DLD1 (cell line): ENCODE results near the gene MAGI1.

Source experiments
- in situ Hi-C: cut with HindIII; loops from 2 replicates; pipeline ENCODE4 v1.10.0; 2017; ENCODE audit warnings: low sequenced_read_pairs

Gene MAGI1

DNA sequence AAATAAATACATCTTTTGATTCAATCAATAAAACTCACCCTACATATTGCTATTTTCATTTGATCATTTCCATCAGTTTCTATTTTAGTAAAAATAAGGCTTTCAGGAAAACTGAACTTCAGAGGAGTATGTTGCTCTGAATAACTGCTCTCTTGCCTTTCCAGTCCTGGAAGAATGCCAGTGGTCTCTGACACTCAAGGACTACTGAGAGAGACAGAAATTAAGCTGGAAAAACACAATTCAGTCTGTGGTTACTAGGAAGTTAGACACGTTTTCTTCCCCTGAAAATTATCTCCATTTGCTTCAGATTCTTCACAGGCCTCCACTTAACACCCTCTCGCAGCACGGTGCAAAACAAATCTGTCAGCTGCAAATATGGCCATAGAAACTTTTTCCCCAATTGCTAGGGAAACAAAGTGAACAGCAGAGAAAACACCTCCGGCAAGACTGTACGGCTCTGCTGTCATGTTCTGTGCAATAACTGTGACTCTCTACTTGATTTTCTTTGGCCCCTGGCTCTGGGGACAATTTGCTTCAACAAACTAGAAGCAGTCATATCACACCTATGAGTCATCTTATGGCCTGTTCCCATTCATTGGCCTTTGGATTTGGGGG lies 353.0 kb downstream of the MAGI1 start:
- in situ Hi-C loops: no loop called here

DNA sequence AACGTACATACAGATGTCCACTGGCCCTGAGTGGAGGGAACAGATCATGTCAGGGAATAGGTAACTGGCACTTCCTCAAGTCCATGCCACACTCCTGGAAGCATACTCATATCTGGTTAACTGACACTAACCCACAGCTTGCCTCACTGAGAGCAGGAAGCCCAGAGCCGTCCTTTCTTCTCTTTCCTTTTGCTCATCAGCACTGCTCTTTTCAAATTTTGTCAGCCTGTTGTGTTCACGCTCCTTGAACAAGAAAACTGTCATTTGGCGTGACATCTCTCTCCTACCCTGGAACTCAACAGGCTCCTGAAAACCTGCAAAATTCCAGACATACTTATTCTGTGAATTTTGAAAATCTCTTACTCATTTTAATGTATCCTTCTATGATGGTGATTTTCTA lies 360.2 kb downstream of the MAGI1 start:
- in situ Hi-C loops: no loop called here

DNA sequence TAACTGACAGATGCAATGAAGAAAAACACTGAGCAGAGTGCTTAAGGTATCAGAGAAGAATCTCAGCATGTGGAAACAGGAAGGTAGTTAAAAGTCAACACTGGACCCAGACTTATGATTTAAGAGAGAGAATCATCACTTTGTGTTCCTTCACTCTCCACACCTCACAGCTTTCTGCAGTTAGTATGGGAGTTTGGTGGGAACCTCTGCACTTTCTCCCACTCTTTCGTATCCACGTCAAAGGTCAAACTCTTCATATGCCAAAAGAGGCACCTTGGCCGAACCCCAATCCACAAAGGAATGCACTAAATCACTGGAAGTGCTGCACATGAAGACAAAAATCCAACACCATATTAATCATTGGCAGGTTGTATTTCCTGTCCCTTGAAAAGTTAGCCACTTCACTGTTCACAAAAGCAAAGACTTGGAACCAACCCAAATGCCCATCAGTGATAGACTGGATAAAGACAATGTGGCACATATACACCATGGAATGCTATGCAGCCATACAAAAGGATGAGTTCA lies 361.2 kb downstream of the MAGI1 start:
- in situ Hi-C loops: no loop called here

DNA sequence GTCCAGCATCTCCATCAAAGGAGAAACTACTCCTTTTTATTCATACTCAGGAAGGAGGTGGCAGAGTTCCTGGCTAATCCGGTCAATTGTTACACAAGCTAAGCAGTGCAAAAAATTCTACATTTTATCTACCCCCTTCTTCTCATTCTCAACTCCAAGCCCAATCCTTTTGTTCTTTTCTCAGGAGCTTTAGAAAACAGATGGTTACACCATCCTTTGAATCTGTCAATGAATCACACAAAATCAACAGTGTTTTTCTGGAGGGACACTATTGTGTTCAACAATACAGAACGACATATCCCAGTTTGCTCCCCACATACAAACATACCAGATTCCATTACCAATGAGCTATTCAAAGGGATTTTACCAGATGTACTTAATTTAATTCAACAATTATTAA lies 362.1 kb downstream of the MAGI1 start:
- in situ Hi-C loops: no loop called here

DNA sequence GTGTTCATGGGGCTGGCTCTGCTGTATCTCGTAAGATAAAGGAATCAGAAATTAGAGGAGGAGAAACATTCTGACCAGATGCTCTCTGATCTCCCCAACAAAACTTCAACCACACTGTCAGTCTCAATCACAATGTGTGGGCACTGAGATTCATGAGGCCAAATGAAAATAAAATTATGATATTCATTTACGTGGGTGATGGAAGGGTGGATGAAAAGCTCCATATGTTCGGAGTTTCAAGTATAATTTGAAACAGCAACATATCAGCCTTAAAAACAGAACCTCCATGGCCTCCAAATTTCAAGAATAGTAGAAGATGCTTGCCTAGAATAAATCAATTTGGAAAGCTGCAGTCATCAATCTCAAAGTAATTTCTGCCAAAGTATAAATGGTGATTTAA lies 363.7 kb downstream of the MAGI1 start:
- in situ Hi-C loops: no loop called here

DNA sequence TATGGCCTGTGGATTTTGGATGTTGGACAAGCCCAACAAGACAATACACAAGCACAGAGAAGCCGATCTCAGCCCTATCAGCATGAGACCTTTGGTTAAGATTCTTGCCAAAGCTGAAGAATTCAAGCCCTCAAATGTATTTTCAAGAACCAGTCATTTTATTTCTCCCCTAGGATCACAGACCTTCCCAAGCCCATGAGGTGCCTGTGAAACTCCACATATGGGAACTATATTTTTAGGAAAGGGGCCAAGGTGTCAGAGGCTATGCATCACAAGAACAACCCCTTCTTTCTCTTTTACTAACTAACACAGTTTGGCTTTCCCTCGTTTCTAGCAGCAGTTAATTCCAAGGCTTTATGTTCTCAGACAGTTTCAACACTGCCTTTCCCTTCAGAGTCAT lies 364.5 kb downstream of the MAGI1 start:
- in situ Hi-C loops: no loop called here

DNA sequence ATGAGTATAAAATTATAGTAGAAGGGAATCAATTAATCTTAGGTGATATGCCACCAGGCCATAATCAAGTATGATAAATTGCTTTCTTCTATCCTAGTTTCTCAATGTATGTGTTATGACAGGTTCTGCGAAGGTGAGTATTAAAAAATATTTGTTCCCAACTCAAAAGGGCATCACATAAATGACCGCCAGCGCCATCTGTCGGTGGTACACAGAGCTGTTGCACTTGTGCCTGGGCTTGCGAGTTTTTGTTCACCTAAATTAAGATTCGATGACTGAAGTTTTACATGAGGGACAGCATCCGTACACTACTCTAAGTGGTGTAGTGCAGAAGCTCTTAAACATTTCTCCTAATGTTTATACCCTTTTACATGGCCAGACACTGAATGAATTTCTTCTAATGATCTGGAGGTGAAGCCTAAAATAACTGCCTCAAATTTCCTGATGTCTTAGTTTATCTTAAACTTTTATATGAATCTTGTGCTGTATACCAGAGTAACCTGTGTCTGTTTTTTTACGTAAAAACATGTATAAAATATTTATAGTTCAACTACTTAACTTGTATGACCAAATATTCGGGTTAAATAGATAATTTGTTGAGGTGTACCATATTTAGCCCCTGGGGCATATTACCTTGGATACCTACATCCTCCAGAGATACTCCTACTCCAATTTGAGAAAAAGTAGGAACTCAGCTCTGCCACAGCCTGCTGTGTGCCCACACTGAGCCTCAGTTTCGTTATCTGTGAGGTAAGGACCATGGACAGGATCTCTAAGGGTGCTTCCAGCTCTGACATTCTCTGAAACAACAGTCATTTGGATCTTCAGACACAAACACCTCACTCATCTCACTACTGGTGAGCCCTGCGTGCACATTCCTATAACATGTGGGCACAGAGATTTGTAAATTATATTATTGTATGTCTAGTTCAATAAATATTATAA lies 365.6 kb downstream of the MAGI1 start:
- in situ Hi-C loops: no loop called here

DNA sequence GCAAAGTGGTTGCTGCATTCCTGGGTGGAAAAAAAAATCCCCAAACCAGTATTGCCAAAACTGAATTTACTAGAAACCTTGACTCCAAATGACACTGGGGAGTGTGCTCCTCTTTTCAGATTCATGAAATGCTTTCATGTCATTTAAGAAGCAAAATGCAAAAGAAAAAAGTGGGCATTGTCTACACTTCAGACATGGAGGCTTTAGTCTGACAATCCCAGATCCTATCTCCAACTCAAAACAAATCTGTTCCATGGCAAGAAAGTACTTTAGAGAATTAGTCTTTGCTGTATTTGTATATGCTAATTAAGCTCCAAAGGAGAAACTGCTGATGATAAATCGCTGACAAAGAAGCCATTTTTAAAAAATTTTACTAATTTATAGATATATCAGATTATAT lies 366.7 kb downstream of the MAGI1 start:
- in situ Hi-C loops: no loop called here

DNA sequence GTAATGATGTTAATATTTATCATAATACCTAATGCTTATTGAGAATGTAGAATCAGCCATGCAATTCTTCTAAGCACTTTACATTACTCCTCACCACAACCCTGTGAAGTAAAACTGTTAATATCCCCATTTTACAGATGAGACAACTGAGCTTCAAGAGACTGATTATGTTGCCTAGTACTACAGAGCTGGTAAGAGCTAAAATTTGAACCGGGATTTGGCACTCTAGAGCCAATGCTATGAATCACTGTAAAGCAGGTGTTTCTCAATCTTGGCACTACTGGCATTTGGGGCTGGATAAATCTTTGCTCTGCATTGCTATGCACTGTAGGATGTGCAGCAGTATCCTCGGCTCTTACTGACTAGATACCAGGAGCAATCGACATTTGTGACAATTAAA lies 367.7 kb downstream of the MAGI1 start:
- in situ Hi-C loops: no loop called here

DNA sequence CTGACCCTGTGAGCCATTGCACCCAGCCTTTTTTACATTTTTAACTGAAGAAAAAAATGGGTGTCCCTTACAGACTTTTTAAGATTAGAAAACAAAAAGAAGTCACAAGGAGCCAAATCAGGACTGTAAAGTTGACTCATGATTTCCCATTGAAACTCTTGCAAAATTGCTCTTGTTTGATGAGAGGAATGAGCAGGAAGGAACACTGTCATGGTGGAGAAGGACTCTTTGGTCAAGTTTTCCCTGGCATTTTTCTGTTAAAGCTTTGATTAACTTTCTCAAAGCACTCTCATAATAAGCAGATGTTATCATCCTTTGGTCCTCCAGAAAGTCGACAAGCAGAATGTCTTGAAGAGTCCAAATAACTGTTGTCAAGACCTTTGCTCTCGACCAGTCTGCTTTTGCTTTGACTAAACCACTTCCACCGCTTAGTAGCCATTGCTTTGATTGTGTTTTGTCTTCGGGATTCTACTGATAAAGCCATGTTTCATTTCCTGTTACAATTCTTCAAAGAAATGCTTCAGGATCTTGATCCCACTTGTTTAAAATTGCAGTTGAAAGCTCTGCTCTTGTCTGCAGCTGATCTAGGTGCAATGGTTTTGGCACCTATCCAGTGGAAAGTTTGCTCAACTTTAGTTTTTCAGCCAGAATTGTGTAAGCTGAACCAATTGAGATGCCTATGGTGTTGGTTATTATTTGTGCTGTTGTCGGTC lies 369.4 kb downstream of the MAGI1 start:
- in situ Hi-C loops: no loop called here

DNA sequence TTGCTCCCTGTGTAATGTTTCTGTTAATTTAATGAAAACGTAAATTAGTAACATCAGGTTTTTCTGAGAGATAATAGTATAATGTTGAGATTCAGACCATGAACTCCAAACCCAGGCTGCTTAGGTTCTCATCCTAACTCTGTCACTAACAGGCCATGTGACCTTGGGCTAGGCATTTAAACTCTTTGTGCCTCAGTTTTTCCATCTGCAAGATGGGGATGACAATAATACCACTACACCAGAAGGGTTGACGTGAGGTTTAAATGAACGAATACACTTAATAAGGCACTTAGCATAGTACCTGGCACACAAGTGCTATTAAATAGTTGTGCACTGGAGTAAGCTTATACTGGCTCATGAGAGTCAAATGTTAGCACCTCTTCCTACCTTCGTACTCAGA lies 370.8 kb downstream of the MAGI1 start:
- in situ Hi-C loops: no loop called here

DNA sequence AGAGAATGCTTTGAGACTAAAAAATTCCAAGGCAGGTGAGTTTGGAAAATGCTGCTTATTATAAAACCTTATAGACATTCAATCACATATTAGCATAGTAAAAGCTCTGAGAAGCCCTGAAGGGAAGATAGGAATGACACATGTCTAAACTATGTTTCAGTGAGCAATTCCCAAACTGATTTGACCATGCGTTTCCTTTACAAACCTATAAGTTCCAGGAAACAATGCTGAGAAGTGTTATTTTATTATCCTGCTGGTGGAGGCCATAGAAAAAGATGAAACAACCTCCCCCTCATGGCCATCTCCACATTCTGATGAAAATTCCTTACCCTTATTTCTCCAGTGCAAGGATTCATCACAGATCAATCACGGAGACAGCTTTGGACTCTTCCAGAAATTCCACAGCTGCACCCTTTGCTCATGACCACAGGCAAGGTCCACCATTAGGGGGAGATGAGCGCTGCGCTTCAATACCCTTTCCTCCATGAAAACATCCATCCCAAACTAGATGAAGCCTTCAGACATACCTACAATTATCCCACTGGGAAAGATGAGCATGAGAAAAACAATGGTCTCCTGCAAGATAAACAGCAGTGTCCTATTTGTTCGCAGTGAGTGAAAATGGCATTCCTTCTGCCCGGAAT lies 372.1 kb downstream of the MAGI1 start:
- in situ Hi-C loops: no loop called here

DNA sequence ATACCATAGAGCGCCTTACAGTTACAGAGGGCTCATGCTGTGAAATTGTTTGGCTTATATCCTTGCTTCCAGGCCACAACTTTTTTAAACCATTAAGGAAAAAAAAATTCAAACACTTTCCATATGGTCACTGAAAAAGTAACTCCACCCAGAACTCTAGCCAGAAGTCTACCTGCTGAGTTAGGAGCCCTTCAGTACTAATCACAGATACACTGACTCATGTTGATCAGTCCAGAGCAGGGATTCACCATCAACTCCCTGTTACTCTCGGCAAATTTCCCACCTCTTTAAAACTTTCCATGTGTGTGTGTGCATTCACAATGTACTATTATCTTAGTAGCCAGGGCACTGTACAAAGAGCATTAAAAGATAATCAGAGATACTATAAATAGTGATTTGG lies 372.8 kb downstream of the MAGI1 start:
- in situ Hi-C loops: no loop called here

DNA sequence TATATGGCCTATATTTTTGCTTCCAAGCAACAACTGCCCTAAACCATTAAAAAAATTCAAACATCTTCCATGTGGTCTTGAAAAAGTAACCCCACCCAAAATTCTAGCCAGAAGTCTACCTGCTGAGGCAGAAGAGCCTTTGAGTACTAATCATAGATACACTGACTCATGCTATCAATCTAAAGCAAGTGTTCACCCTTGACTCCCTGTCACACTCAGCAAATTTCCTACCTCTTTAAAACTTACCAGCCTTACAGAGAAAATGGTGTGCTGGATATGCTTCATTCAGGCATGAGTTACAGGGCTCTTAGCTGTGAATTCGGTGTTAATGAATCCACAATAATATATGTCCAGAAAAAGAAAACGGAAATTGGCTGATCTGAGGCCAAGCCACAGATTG lies 373.8 kb downstream of the MAGI1 start:
- in situ Hi-C loops: no loop called here

DNA sequence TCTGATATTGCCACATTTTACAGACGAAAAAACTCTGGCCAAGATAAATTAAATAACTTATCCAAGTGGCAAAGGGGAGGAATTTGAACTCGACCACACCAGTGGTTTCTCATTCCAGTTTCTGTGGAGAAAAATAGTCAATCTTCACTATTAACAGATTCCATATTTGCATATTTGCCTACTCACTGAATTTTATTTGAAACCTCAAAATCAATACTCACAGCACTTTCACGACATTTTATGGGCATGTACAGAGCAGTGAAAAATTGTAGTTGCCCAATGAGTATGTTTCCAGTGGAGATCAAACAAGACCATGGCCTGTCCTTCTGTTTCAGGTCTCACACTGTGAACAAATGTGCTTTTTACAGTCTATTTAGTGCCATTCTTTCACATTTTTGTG lies 374.3 kb downstream of the MAGI1 start:
- in situ Hi-C loops: no loop called here

DNA sequence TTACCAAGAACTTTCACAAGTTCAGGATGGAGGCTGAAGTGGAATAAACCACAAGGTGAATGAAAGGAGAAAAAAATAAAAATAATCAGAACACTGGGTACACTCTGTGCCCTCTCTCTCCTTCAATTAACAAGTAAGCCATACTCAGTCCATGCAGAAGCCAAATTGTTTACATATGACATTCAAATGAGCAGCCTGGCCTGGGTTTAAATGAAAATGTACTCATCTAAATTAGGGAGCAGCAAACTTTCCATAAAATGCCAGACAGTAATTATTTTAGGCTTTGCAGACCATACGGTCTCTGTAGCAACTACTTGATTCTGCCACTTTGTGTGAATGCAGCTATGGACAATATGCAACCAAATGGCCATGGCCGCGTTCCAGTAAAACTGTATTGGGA lies 376.6 kb downstream of the MAGI1 start:
- in situ Hi-C loops: no loop called here

DNA sequence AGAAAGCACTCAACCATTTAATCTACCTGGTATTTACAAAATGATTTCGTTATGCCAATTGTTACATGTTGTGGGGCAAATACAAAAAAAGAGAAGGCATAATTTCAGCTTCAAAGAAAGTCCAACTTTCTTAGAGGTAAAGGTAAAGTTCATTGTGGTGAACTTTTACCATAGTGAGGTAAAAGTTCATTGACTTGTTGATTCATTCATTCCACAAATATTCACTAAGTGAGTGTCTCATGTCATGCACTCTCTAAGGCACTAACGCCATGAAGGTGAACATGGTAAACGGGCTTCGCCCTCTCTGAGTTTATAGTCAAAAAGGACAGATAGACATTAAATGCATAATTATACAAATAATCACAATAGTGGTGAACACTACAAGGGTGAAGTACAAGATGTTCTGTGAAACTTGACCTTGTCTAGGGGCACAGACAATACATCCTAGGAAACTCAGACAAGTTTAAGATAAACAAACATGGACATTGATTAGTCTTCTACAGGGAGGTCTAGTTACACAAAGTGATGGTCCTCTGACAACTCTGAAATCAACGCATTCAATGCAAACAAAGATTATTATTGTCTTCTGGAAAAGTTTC lies 378.6 kb downstream of the MAGI1 start:
- in situ Hi-C loops: no loop called here

DNA sequence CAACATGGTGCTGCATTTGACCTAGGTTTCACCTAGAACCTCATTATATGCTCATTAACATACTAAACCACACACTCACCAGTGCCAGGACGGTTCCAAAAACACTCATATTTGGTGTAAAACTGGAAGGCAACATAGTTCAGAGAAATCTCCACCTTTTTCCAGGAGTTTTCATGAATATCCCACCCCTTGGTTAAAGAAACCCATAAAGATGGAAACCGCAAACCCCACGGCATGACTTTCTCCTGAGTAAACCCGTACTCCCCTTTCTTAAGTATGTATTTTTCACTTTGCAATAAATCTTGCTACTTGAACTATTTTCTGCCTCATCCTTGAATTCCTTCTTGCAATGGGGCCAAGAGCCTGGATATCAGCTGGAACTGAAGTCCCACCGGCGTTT lies 379.3 kb downstream of the MAGI1 start:
- in situ Hi-C loops: no loop called here

DNA sequence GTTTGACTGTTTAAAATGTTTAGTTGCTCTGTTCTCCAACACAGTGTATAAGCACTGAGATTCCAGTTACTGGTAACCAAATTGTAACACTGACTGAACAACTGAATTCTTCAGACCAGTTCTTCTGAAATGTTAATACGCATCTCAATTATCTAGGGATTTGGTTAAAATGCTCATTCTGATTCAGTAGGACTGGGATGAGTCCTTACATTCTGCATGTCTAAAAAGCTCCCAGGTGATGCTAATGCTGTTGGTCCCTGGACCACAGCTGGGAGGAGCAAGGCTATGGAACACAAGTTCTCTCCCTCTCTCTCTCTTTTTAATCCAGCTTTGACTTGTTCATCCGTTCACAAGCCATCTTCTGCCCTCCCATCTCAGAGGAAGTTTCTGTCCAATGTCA lies 380.3 kb downstream of the MAGI1 start:
- in situ Hi-C loops: no loop called here

DNA sequence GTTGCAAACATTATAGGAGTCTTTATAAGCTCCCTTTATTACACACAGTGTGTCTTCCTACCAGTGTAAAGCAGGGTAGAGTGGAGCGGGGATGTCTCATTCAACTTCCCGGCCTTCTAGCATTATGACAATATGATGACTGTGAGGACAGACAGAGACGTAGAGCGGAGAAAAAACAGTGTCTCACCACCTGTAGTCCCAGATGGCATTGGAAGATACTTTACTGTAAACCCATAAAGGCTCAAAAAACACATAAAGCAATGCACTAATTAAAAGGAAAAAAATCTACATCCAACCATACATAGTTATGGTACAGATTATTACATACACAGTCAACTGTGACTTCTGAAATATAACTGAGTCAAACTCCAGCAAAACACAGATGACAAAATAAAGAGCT lies 383.7 kb downstream of the MAGI1 start:
- in situ Hi-C loops: no loop called here

DNA sequence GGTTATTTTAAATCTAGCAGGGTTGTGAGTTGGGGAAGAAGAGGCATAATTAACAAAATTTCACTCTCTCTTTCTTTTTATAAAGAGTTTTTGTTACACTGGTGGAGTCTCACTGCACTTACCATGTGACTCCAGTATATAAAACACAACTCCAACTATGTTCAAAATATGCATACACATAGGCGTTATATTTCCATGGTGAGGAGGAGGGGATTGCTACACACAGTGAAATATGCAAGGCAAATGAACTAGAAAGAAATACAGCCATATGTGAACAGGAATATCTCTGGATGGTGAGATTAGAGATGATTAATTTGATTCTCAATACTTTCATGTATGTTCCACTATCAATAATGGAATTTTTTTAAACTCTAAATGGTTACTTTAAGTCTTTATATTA lies 385.0 kb downstream of the MAGI1 start:
- in situ Hi-C loops: no loop called here
